ENCODE measurements around the gene MGLL. TPM values are rescaled to one million over a fixed set of nuclear protein-coding genes. Genes with fewer than 3 reads are reported as not detected.

Gene MGLL
- total and polyA plus RNA-seq, 2 donors = 23.4 to 83.0 TPM

DNA sequence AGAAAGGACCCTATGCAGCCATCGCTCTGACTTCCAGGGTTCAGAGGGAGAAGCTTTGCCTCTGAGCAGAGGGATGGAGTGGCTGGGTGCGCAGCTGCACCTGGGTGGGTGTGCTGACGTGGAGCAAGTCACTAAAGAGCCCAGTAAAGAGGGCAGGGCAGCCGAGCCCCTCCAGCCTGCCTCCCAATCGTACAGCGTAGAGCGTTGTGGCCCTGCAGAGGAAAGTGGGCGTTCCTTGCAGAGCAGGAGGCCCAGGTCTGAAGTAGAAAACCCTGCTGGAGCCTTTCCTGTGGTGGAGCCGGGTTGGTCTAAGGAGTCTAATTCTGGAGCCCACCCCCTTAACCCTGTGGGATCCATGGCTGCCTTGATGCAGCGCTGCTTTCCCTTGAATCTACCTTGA lies 88.5 kb downstream of the MGLL start:
- 90% methylated on average over 10 of the region's 10 CpGs for WGBS
- H3K27ac ChIP-seq (ENCODE audit: low read depth) = no peak overlapping the region
- peaks cover 2% of the 10 kb centered on the region for H3K4me1 ChIP-seq (ENCODE audit: insufficient read depth)
- no peak overlapping the region for H3K4me3 ChIP-seq (ENCODE audit: low read depth, low read length)
- no peak for DNase-seq (ENCODE audit: extremely low spot score)
- no peaks in the 10 kb centered on the region for H3K36me3 ChIP-seq (ENCODE audit: insufficient read depth)

DNA sequence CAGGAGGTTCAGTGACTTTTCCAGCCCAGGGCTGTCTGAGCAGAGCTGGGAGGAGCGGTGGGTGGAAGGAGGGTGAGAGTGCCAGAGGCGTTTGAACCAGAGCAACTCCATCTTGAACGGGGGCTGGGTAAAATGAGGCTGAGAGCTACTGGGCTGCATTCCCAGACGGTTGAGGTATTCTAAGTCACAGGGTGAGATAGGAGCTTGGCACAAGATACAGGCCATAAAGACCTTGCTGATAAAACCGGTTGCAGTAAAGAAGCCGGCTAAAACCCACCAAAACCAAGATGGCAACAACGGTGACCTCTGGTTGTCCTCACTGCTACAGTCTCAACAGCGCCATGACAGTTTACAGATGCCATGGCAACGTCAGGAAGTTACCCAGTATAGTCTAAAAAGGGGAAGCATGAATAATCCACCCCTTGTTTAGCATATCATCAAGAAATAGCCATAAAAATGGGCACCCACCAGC lies 89.4 kb downstream of the MGLL start:
- Histone ChIP-seq H3K4me1 (ENCODE audit: insufficient read depth) (no peaks in the 10 kb centered on the region), H3K4me3 (ENCODE audit: low read depth, low read length) (no peak overlapping the region), H3K27ac (ENCODE audit: low read depth) (no peak overlapping the region), H3K36me3 (ENCODE audit: insufficient read depth) (no peaks in the 10 kb centered on the region)
- no peak for DNase-seq (ENCODE audit: extremely low spot score)
- 56% methylated on average over 9 of the region's 9 CpGs for WGBS

DNA sequence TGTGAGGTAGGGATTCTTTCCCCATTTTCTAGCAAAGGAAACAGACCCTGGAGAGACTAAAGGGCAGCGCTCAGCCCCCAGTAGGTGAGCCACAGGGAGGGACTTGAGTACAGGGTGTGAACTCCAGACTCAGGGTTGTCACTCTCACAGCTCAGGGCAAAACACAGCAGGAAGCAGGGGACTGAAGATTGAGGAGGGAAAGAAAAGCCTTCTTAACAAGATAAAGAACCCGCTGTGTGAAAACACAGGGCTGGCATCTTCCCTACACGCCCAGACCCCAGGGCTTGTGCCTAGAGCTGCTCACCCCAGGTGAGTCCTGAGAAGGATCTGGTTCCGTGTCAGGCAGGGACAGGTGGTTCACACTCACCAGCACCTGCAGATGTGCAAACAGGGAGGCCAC lies 90.0 kb downstream of the MGLL start:
- WGBS = 93% methylated on average over 4 of the region's 4 CpGs
- no peaks in the 10 kb centered on the region for H3K4me1 ChIP-seq (ENCODE audit: insufficient read depth)

DNA sequence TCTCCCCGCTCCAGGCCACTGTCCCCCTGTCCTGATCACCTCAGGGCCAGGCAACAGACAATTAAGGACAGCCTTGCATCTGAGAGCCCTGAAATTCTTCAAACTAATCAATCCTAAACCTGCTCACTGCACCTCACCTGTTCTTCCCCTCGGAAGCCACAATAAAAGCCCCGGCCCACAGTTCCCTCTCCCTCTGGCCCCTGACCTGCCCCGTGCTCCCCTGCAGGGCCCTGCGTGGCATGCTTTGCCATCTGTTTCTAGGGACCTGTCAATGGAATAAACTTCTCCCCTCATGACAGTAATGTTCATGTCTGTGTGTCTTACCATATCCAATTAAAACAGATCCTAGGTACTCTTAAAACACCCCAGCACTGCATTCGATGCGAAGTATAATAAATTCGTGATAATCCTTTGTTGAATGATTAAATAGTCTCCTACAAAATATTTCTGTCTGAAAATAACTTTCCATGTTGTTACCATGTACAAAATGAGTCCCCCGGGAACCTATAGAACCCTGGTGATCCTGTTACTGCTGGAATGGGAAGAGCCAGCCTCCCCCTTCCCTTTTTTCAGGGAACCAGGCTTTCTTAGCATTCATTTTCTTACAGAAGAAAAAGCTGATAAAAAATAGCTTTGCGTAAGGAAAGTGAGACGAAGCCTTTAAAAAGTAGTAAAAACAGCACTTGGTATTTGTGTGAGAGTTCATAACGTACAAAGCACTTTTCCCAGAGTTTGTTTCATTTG lies 90.6 kb downstream of the MGLL start:
- Histone ChIP-seq H3K4me3 (ENCODE audit: low read depth, low read length) (no peak overlapping the region), H3K36me3 (ENCODE audit: insufficient read depth) (no peaks in the 10 kb centered on the region), H3K27ac (ENCODE audit: low read depth) (no peak overlapping the region), H3K4me1 (ENCODE audit: insufficient read depth) (no peaks in the 10 kb centered on the region)
- WGBS = 86% methylated on average over 12 of the region's 12 CpGs
- DNase-seq (ENCODE audit: extremely low spot score) = no peak

More for the DNA sequence above, 90.0 kb downstream of the MGLL start:
- Histone ChIP-seq H3K36me3 (ENCODE audit: insufficient read depth) (no peaks in the 10 kb centered on the region), H3K4me3 (ENCODE audit: low read depth, low read length) (no peak overlapping the region), H3K27ac (ENCODE audit: low read depth) (no peak overlapping the region)
- no peak for DNase-seq (ENCODE audit: extremely low spot score)

DNA sequence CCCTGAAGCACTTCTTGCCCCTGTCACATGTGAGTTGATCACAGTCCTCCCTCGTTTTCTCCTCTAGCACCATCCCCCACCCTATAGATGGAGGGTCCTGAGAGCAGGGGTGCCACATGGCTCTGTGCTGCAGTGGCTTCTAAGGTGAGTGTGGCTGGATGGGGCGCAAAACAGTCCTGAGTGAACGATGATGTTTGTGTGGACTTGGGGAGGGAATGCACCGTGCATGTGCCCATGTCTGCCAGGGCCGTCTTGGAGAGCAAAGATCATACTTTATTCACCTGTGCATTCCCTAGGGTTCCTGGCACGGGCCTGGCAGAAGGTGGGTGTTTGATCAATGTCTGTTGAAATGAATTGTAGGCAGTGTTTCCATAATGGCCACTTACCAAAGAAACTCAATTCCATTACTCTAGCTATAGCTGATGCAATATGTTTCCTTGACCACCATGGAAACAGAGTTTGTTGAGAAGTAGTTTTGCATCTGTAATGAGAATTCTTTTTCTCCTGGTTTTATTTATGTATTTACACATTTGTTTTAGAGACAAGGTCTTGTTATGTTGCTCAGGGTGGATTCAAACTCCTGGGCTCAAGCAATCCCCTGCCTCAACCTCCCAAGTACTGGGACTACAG lies 91.5 kb downstream of the MGLL start:
- Histone ChIP-seq H3K36me3 (ENCODE audit: insufficient read depth) (no peaks in the 10 kb centered on the region), H3K4me3 (ENCODE audit: low read depth, low read length) (no peak overlapping the region), H3K27ac (ENCODE audit: low read depth) (no peak overlapping the region), H3K4me1 (ENCODE audit: insufficient read depth) (no peaks in the 10 kb centered on the region)
- DNase-seq (ENCODE audit: extremely low spot score) = no peak
- WGBS = 95% methylated on average over 6 of the region's 6 CpGs

DNA sequence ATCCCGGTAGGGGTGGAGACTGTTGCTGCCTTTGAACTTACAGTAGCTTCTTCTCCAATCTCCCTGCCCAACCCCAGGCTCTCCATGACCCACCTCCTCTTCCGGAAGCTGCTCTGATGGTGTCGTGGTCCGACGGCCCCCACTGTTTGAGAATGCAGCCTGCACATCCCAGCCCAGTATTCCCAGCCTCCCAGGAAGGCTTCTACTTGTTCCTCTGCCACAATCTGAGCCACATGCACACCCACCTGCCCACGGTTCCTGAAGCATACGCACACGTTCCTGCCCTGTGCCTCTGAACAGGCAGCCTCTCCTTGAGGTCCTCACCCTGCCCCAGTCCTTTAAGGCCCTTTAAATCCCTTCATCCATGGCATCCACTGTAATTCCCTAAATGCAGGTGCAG lies 92.1 kb downstream of the MGLL start:
- no peaks in the 10 kb centered on the region for H3K36me3 ChIP-seq (ENCODE audit: insufficient read depth)
- H3K4me1 ChIP-seq (ENCODE audit: insufficient read depth) = no peaks in the 10 kb centered on the region
- WGBS = 87% methylated on average over 8 of the region's 8 CpGs
- H3K27ac ChIP-seq (ENCODE audit: low read depth) = no peak overlapping the region
- DNase-seq (ENCODE audit: extremely low spot score) = no peak
- no peak overlapping the region for H3K4me3 ChIP-seq (ENCODE audit: low read depth, low read length)

DNA sequence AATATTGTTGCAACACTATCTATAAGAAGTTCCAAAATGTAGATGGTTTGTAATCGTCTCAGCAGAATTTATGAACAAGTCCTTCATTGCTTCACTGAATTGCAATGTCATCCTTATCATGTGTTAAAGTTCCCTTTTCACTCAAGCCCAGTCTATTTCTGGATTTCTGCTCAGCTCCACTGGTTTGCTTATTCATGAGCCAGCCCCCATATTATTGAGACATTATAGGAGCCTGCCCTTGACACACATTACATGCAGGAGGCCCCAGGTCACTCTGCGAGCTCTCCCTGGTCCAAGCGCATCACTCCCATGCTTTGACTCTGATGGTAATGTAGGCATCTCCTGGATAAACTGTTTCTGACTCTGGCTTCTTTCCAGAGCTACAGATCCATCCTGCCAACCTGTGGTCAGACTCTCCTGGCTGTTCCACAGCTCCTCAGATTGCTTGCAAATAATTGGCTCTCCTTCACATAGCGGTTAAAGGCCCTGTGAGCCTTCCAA lies 92.7 kb downstream of the MGLL start:
- DNase-seq (ENCODE audit: extremely low spot score) = no peak
- 82% methylated on average over 4 of the region's 4 CpGs for WGBS
- Histone ChIP-seq H3K4me3 (ENCODE audit: low read depth, low read length) (no peak overlapping the region), H3K4me1 (ENCODE audit: insufficient read depth) (no peaks in the 10 kb centered on the region), H3K27ac (ENCODE audit: low read depth) (no peak overlapping the region), H3K36me3 (ENCODE audit: insufficient read depth) (no peaks in the 10 kb centered on the region)

DNA sequence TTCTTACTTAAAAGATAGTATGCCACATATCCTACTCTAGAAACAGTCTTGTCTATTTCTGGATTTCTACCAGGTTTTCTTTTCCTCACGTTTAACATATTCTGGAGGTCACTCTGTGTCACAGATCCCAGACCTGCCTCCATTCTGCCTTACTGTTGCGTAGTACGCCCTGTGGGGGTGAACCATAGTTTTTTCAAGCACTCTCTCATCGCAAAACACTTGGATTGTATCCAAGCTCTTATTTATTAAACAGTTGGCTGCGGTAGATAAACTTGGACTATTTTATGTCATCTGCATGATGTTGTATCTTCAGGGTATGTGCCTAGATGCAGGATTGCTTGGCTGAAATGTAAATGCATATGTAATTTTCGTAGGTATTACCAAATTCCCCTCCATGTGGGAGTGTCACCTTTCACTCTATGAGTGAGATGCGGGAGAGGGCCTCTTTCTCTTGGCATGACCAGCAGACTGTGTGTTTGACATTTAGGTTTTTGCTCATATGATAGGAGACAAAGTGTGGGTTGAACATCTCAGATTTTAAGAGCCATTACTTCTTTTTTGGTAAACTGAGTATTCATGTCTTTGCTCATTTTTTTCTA lies 93.8 kb downstream of the MGLL start:
- Histone ChIP-seq H3K4me3 (ENCODE audit: low read depth, low read length) (no peak overlapping the region), H3K4me1 (ENCODE audit: insufficient read depth) (no peaks in the 10 kb centered on the region), H3K27ac (ENCODE audit: low read depth) (no peak overlapping the region), H3K36me3 (ENCODE audit: insufficient read depth) (no peaks in the 10 kb centered on the region)
- 65% methylated on average over 7 of the region's 7 CpGs for WGBS
- no peak for DNase-seq (ENCODE audit: extremely low spot score)

DNA sequence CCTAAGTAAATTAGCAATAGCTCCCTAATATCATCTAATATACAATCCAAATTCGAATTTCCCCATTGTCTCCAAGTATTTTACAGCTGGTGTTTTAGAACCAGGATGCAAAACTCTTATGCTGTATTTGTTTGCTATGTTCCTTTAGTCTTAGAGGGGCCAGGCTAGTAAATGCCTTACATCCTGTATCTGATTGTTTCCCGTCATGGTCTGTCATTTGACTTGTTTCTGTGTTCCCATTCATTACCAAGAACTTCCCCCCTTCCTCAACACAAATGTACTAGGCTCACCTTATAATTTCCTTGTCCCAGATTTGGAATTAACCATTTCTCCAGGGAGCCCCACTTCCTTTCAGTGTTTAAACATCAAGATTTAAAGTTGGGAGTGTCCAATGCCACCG lies 95.4 kb downstream of the MGLL start:
- H3K4me1 ChIP-seq (ENCODE audit: insufficient read depth) = no peaks in the 10 kb centered on the region
- DNase-seq (ENCODE audit: extremely low spot score) = no peak
- no peak overlapping the region for H3K4me3 ChIP-seq (ENCODE audit: low read depth, low read length)
- 88% methylated on average over 3 of the region's 3 CpGs for WGBS
- no peak overlapping the region for H3K27ac ChIP-seq (ENCODE audit: low read depth)
- H3K36me3 ChIP-seq (ENCODE audit: insufficient read depth) = no peaks in the 10 kb centered on the region

DNA sequence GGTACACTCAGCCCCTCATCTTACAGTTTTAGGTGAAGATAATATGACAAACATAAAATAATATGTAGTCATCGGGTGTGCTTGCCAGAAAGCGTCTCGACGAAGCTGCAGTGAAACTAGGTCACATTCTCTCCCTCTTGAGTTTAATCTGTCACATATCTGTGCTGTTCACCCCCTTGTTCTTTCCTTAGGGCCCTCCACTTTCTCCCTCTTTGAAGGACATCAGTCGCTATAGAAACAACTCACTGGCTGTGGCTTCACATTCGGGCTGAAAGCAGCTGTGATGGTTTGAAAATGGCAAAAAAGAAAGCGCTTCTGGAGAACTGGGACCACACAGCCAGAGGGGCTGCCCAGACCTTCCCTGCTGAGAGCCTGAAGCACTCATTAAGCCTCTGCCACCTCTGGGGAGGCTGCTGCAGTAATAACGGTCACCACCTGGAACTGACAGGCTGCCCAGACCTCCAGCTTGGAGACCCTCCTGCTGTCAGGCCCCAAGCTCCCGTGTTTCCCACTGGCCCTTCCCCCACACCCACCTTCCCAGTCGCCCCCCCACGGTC lies 99.2 kb downstream of the MGLL start:
- Histone ChIP-seq H3K4me1 (ENCODE audit: insufficient read depth) (no peaks in the 10 kb centered on the region), H3K27ac (ENCODE audit: low read depth) (no peak overlapping the region), H3K4me3 (ENCODE audit: low read depth, low read length) (no peak overlapping the region), H3K36me3 (ENCODE audit: insufficient read depth) (no peaks in the 10 kb centered on the region)
- DNase-seq (ENCODE audit: extremely low spot score) = no peak
- 39% methylated on average over 11 of the region's 11 CpGs for WGBS

DNA sequence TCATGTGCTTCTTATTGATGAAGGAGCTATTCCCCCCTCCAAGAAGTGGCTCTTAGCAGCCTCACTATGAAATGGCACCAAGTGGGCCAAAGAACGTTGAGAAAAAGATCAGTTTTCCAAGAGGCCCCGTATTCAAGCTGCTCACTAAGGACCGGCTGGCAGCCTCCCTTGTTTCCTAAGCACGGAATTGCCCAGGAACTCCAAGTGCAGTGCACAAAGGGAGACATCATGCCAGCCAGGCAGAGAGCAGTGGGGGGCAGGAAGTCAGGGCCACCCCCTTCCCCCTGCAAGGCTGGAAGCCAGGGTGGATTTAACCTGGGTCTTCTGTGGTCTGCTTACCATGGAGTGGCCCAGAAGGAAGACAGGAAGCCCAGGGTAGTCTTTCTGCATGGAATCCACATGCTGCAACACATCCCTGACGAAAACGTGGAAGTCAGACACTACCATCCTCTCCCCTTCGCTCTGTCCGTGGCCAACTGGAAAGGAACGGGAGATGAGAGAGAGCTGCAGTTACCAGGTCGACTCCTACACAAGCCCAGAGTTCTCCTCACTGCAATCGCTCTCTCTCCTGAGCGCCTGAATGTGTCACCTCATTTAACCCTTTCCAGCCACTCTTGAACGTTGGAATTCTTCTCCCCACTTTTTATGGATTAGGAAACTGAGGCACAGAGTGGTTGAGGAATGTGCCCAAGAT lies 100.1 kb downstream of the MGLL start:
- H3K4me3 ChIP-seq (ENCODE audit: low read depth, low read length) = no peak overlapping the region
- DNase-seq (ENCODE audit: extremely low spot score) = no peak
- no peaks in the 10 kb centered on the region for H3K36me3 ChIP-seq (ENCODE audit: insufficient read depth)
- H3K27ac ChIP-seq (ENCODE audit: low read depth) = peak overlapping the region; percentile 13
- WGBS = 57% methylated on average over 13 of the region's 13 CpGs
- no peaks in the 10 kb centered on the region for H3K4me1 ChIP-seq (ENCODE audit: insufficient read depth)

DNA sequence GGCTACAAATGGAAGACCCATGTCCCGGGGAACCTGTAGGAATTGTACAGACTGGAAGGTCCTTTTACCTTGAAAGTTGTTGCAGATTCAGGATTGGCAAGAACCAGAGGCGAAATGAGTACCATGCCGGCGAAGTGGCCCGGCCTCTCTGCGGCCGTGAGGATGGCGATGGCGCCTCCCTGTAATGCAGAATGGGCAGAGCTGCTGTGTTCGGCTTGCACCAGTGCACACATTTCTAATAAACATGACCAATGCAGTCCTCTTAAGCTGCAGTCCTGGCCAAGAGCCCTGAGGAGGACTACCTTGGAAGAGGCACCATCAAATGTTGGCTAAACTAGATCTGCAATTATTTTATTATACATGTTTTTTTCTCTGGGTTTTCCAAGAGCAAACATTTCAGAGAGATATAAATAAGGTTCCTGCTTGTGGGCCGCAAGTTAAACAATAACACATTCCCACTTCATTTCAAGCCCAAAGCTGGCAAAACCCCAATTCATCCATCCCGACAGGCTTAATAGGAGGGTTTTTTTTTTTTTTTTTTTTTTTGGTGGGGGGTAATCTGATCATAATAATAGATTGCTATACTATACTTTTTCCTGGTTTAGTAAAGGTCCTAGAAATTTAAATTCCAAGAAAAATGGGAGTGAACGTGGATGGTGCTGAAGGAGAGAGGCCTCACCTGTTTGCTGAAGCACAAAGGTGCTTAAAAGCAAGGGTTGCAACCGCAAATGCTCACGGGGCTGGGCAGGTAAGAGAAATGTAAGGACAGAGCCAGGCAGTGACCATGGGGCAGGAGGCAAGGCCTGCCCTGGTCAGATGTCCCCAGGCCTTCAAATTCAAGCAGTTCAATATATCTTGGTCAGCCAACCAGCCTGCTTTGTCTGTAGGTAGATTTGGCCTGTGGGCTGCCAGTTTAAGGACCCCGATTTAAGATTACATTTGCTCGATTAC lies 101.1 kb downstream of the MGLL start:
- Histone ChIP-seq H3K4me3 (ENCODE audit: low read depth, low read length) (no peak overlapping the region), H3K27ac (ENCODE audit: low read depth) (no peak overlapping the region), H3K4me1 (ENCODE audit: insufficient read depth) (no peaks in the 10 kb centered on the region), H3K36me3 (ENCODE audit: insufficient read depth) (no peaks in the 10 kb centered on the region)
- no peak for DNase-seq (ENCODE audit: extremely low spot score)
- WGBS = 83% methylated on average over 17 of the region's 17 CpGs

Measured in urinary bladder (tissue), 4 donors.